ENCODE data around the gene FOXI1. TPM values are rescaled to one million over a fixed set of nuclear protein-coding genes. Genes with fewer than 3 reads are reported as not detected.
"Not testable (repeated sequence)": the region's sequence is repeated elsewhere in the genome, so short reads cannot be mapped to it uniquely, and the experiment has no call there.

The FOXI1 gene
- total RNA-seq, 2 experiments from 2014 or later, result not detected

GRCh38 chr5:170076739-170077138 lies 29.0 kb upstream of the FOXI1 start:
- peaks cover 17% of the 10 kb centered on the region for H3K4me1 Mint-ChIP-seq (ENCODE audit: low read depth)
- DNase-seq, result no peak
- peaks cover 49% of the 10 kb centered on the region for H3K36me3 Mint-ChIP-seq (ENCODE audit: low read depth)
- no peak overlapping the region for H3K27ac Mint-ChIP-seq
- H3K9me3 Mint-ChIP-seq, result no peaks in the 10 kb centered on the region
- CTCF ChIA-PET, result no interaction called here
- no peak overlapping the region for H3K4me3 Mint-ChIP-seq
- intact Hi-C loops (cut with micrococcal nuclease), result loop anchor here (10.0 kb wide), 1 partner anchor 272 kb away; no protein-coding TSS in a partner anchor
- H3K27me3 Mint-ChIP-seq (ENCODE audit: low read depth), result no peaks in the 10 kb centered on the region

GRCh38 chr5:170077526-170077925 lies 28.2 kb upstream of the FOXI1 start:
- CTCF ChIA-PET, result no interaction called here
- Mint-ChIP-seq H3K4me1 (ENCODE audit: low read depth) (peaks cover 17% of the 10 kb centered on the region), H3K4me3 (no peak overlapping the region), H3K36me3 (ENCODE audit: low read depth) (peaks cover 57% of the 10 kb centered on the region), H3K9me3 (no peaks in the 10 kb centered on the region), H3K27me3 (ENCODE audit: low read depth) (no peaks in the 10 kb centered on the region), H3K27ac (no peak overlapping the region)
- no peak for DNase-seq
- intact Hi-C loops (cut with micrococcal nuclease), result loop anchor here (10.0 kb wide), 1 partner anchor 273 kb away; no protein-coding TSS in a partner anchor

DNA sequence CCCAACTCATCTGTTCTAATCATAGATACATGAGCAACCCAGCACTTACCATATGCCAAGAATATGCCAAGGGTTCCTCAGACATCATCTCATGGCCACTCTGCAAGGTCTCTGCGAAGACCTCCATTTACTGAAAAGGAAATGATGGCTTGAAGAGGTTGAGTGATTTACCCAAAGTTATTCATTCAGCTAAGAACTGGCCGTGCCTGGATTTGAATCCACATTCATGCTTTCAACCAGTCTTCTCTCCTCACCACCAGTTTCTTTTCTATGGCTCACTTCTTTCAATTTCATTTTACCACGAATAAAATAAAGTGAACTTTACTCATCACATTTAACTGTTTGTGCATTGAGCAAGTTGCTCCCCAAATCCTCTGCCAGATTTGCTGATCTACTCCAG lies 27.2 kb upstream of the FOXI1 start:
- peaks cover 17% of the 10 kb centered on the region for H3K4me1 Mint-ChIP-seq (ENCODE audit: low read depth)
- CTCF ChIA-PET, result interaction anchor here (0.9 kb wide), 1 partner anchor 11 kb away, joined by 3 read pairs; no protein-coding TSS in a partner anchor
- H3K9me3 Mint-ChIP-seq, result no peaks in the 10 kb centered on the region
- H3K27ac Mint-ChIP-seq, result no peak overlapping the region
- no peak for DNase-seq
- peaks cover 62% of the 10 kb centered on the region for H3K36me3 Mint-ChIP-seq (ENCODE audit: low read depth)
- no peaks in the 10 kb centered on the region for H3K27me3 Mint-ChIP-seq (ENCODE audit: low read depth)
- H3K4me3 Mint-ChIP-seq, result no peak overlapping the region
- intact Hi-C loops (cut with micrococcal nuclease), result loop anchor here (10.0 kb wide), 1 partner anchor 274 kb away; no protein-coding TSS in a partner anchor

- H3K9me3 Mint-ChIP-seq, result no peaks in the 10 kb centered on the region
- peaks cover 17% of the 10 kb centered on the region for H3K4me1 Mint-ChIP-seq (ENCODE audit: low read depth)
- peaks cover 67% of the 10 kb centered on the region for H3K36me3 Mint-ChIP-seq (ENCODE audit: low read depth)
- no peak overlapping the region for H3K4me3 Mint-ChIP-seq
- H3K27me3 Mint-ChIP-seq (ENCODE audit: low read depth), result no peaks in the 10 kb centered on the region
- no peak for DNase-seq
- no peak overlapping the region for H3K27ac Mint-ChIP-seq
- intact Hi-C loops (cut with micrococcal nuclease), result loop anchor here (10.0 kb wide), 1 partner anchor 274 kb away; no protein-coding TSS in a partner anchor
- CTCF ChIA-PET, result interaction anchor here (0.9 kb wide), 1 partner anchor 12 kb away, joined by 3 read pairs; no protein-coding TSS in a partner anchor
Observed at GRCh38 chr5:170078931-170079330, 26.8 kb upstream of the FOXI1 start.

DNA sequence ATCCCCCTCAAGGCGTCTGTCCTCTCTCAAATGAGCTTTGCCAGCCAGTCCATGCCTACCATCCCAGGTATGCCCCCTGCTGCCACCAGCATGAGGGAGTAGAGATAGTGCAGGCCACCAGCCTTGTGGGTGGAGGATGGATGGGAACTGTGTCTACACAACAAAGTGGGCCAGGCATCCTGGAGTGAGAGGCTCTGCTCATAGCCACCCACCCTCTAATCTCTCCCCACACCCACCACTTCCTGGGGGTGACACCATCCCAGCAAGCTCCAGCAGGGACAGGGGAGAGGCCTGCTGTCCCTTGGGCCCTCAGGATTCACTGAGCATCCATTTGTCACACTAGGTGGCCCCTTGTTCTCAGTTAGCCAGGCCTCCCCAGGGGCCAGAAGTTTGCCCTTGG lies 25.5 kb upstream of the FOXI1 start:
- H3K27me3 Mint-ChIP-seq (ENCODE audit: low read depth), result no peaks in the 10 kb centered on the region
- H3K4me1 Mint-ChIP-seq (ENCODE audit: low read depth), result peaks cover 17% of the 10 kb centered on the region
- no peak overlapping the region for H3K4me3 Mint-ChIP-seq
- no peak for DNase-seq
- intact Hi-C loops (cut with micrococcal nuclease), result no loop called here
- CTCF ChIA-PET, result interaction anchor here (0.6 kb wide), 1 partner anchor 104 kb away, joined by 3 read pairs; no protein-coding TSS in a partner anchor
- H3K27ac Mint-ChIP-seq, result no peak overlapping the region
- H3K36me3 Mint-ChIP-seq (ENCODE audit: low read depth), result peaks cover 69% of the 10 kb centered on the region
- no peaks in the 10 kb centered on the region for H3K9me3 Mint-ChIP-seq

DNA sequence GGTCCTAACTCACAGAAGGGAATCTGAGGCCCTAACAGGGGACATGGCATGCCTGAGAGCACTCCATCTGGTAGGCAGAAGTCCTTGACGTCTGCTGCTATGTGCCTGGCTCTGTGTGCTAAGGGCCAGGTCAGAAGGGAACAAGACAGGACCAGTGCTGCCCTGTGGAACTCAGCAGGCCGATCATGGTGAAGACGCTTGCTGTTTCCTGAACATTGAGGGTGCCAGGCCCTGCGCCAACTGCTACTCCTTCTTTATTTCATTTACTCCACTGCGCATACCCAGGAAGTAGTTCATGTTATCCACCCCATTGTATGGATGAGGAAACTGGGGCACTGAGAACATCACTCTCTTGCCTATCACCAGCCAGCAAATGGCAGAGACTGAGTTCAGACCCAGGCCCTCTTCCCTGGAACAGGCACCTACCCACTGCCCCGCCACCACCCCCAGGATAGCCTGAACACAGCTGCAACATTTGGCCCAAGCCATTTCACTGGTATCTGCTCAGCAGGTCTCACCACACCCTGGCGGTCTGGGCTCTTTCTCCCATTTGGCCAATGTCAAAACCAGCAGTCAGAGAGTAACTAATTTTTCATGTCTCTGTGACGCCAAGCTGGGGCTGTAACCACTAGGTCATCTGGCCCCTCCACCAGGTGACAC lies 24.8 kb upstream of the FOXI1 start:
- Mint-ChIP-seq H3K27ac (no peak overlapping the region), H3K36me3 (ENCODE audit: low read depth) (peaks cover 65% of the 10 kb centered on the region), H3K4me1 (ENCODE audit: low read depth) (peaks cover 15% of the 10 kb centered on the region), H3K9me3 (no peaks in the 10 kb centered on the region), H3K4me3 (no peak overlapping the region), H3K27me3 (ENCODE audit: low read depth) (no peaks in the 10 kb centered on the region)
- intact Hi-C loops (cut with micrococcal nuclease), result no loop called here
- DNase-seq, result no peak
- CTCF ChIA-PET, result interaction anchor here (0.6 kb wide), 2 partner anchors 26 to 103 kb away, joined by 3 read pairs; no protein-coding TSS in a partner anchor

GRCh38 chr5:170081616-170082015 lies 24.1 kb upstream of the FOXI1 start:
- CTCF ChIA-PET, result interaction anchor here (0.6 kb wide), 1 partner anchor 27 kb away, joined by 3 read pairs; no protein-coding TSS in a partner anchor
- no peak for DNase-seq
- Mint-ChIP-seq H3K36me3 (ENCODE audit: low read depth) (peaks cover 60% of the 10 kb centered on the region), H3K9me3 (no peaks in the 10 kb centered on the region), H3K4me3 (no peak overlapping the region), H3K4me1 (ENCODE audit: low read depth) (peaks cover 9% of the 10 kb centered on the region), H3K27ac (no peak overlapping the region), H3K27me3 (ENCODE audit: low read depth) (no peaks in the 10 kb centered on the region)
- intact Hi-C loops (cut with micrococcal nuclease), result no loop called here

DNA sequence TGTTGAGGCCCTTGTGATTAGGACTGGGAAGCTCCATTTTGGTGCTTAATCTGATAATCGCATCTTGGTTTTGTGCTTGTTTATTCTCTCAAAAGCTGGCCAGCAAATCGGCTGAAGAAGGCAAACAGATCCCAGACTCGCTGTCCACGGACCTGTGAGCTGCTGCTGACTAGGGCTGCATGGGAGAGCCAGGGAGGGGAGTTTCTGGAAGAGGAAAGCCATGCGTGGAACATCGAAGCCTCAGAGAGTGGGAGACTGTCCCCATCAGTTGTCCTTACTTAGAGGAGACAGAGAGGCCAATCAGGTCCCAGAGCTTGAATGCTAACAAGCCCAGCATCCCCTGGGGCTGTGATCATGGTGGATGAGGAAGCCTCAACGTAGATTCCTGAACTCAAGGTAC lies 23.0 kb upstream of the FOXI1 start:
- intact Hi-C loops (cut with micrococcal nuclease), result no loop called here
- Mint-ChIP-seq H3K9me3 (no peaks in the 10 kb centered on the region), H3K4me3 (no peak overlapping the region), H3K27me3 (ENCODE audit: low read depth) (no peaks in the 10 kb centered on the region), H3K36me3 (ENCODE audit: low read depth) (peaks cover 53% of the 10 kb centered on the region), H3K4me1 (ENCODE audit: low read depth) (peaks cover 4% of the 10 kb centered on the region), H3K27ac (no peak overlapping the region)
- CTCF ChIA-PET, result interaction anchor here (1.6 kb wide), 1 partner anchor 12 kb away, joined by 6 read pairs; no protein-coding TSS in a partner anchor
- no peak for DNase-seq

DNA sequence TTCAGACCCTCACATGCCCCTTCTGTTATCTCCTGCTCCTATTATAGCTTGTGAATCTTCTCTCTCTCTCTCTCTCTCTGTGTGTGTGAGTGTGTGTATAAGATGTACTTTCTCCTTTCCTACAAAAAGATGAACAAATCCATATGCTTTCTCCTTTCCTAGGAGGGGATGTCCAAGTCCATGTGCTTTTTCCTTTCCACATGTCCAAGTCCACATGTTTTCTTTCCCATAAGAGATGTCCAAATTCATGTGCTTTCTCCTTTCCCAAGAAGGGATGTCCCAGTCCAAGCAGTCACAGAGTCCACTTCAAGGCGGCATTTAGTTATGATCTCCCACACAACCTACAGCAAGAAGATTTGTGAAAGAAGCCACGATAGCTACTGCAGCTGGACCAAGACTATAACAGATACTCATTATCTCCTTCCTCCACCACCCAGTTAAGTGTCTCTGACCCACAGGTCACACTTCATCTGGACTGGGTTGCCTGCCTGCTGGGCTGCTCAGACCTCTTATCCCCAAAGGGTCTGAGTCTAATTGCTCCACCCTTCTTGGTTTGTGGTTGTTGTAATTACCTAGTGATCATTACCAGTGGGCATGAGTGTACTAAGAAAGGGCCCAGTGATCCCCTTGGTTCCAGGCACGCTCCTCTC lies 18.4 kb upstream of the FOXI1 start:
- Mint-ChIP-seq H3K27me3 (ENCODE audit: low read depth) (no peaks in the 10 kb centered on the region), H3K36me3 (ENCODE audit: low read depth) (peaks cover 22% of the 10 kb centered on the region), H3K4me3 (no peak overlapping the region), H3K4me1 (ENCODE audit: low read depth) (no peaks in the 10 kb centered on the region), H3K27ac (no peak overlapping the region), H3K9me3 (no peaks in the 10 kb centered on the region)
- intact Hi-C loops (cut with micrococcal nuclease), result no loop called here
- CTCF ChIA-PET, result interaction anchor here (1.7 kb wide), 1 partner anchor 16 kb away, joined by 4 read pairs; no protein-coding TSS in a partner anchor
- no peak for DNase-seq

DNA sequence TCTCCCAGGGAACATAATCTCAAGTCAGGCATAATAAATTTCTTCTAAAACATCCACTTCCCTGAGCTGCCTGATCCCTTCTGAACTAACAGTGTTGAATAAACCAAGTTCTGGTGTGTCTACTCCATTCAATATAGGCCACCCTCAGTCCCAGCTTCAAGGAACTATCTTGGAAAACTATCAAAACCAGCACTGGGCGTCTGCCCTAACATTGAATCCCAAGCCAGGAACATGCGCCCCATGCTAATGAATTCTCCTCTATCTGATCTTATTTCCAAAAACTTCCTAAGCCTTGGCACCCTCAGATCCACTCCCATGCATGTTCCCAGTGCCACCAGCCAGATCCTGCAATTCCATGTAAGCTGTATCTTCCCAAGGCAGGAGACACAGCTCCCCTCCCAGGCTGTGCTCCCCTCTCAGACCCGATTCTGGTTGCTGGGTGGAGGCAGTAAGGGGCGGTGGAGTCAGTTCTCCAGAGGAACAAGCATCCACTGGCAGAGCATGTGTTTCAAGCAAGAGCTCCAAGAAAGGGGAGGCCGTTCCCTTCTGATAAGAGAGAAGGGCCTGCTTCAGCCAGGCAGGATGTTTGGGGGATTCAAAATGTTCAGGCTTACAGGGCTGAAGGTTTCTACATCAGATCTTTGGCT lies 13.1 kb upstream of the FOXI1 start:
- intact Hi-C loops (cut with micrococcal nuclease), result no loop called here
- CTCF ChIA-PET, result no interaction called here
- H3K4me1 Mint-ChIP-seq (ENCODE audit: low read depth), result no peaks in the 10 kb centered on the region
- no peak for DNase-seq
- H3K9me3 Mint-ChIP-seq, result no peaks in the 10 kb centered on the region
- no peak overlapping the region for H3K27ac Mint-ChIP-seq
- H3K4me3 Mint-ChIP-seq, result no peak overlapping the region
- H3K36me3 Mint-ChIP-seq (ENCODE audit: low read depth), result no peaks in the 10 kb centered on the region
- no peaks in the 10 kb centered on the region for H3K27me3 Mint-ChIP-seq (ENCODE audit: low read depth)

DNA sequence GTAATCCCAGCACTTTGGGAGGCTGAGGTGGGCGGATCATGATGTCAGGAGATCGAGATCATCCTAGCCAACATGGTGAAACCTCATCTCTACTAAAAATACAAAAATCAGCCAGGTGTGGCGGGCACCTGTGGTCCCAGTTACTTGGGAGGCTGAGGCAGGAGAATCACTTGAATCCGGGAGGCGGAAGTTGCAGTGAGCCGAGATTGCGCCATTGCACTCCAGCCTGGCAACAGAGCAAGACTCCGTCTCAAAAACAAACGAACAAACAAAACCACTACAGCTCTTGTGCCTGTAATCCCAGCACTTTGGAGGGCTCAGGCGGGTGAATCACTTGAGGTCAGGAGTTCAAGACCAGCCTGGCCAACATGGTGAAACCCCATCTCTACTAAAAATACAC lies 11.4 kb upstream of the FOXI1 start:
- H3K4me1 Mint-ChIP-seq (ENCODE audit: low read depth); H3K27ac Mint-ChIP-seq; H3K27me3 Mint-ChIP-seq (ENCODE audit: low read depth); H3K36me3 Mint-ChIP-seq (ENCODE audit: low read depth); H3K4me3 Mint-ChIP-seq; DNase-seq; intact Hi-C loops (cut with micrococcal nuclease); H3K9me3 Mint-ChIP-seq: not testable (repeated sequence)
- CTCF ChIA-PET, result interaction anchor here (0.6 kb wide), 2 partner anchors 9 to 132 kb away, joined by 3 read pairs; no protein-coding TSS in a partner anchor

DNA sequence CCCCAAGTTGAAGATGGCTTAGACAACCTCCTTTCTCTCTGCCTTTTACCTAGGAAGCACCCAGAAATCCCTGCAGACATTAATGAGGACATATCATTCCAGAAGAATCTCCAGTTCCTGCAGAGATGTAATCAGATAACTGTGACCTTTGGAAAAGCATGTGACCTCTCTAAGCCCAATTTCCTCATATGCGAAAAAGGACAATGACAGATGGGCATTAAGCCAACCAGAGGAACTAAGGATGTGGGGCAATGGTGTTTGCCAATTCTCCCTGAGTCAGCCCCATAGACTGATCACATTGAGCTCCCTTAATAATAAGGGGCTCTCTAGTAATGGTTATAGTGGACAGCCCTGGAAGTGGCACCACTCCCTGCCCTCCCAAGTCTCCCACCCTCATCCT lies 10.1 kb upstream of the FOXI1 start:
- no peaks in the 10 kb centered on the region for H3K4me1 Mint-ChIP-seq (ENCODE audit: low read depth)
- no peaks in the 10 kb centered on the region for H3K9me3 Mint-ChIP-seq
- H3K4me3 Mint-ChIP-seq, result no peak overlapping the region
- no peak for DNase-seq
- no peak overlapping the region for H3K27ac Mint-ChIP-seq
- CTCF ChIA-PET, result interaction anchor here (1.4 kb wide), 1 partner anchor 25 kb away, joined by 3 read pairs; no protein-coding TSS in a partner anchor
- intact Hi-C loops (cut with micrococcal nuclease), result no loop called here
- no peaks in the 10 kb centered on the region for H3K36me3 Mint-ChIP-seq (ENCODE audit: low read depth)
- no peaks in the 10 kb centered on the region for H3K27me3 Mint-ChIP-seq (ENCODE audit: low read depth)

Data from activated naive CD4-positive, alpha-beta T cell treated with anti-CD3 and anti-CD28 coated beads for 36 hours (primary cell).